SK-N-SH treated with all-trans-retinoic acid at 6 μM for 48 hours (cell line): ENCODE measurements around the gene FAM177A1.

ENCODE experiments used
- ATAC-seq: fragments of 200-7000 bp; cut with Tn5 transposase; 3 replicates; pipeline ENCODE4 v1.9.1; 2020; ENCODE audit warnings: mild to moderate bottlenecking, moderate library complexity
- BACH2 ChIP-seq: fragments of 250-450 bp; sonication (Bioruptor Pico); IDR thresholded peaks from 2 replicates; pipeline ENCODE4 v1.9.0; 2021; ENCODE audit warnings: mild to moderate bottlenecking, borderline replicate concordance
- CREB5 ChIP-seq: fragments of 250-450 bp; sonication (Bioruptor Pico); IDR thresholded peaks from 2 replicates; pipeline ENCODE4 v1.5.1; 2020; ENCODE audit warnings: low read depth, mild to moderate bottlenecking, moderate library complexity
- CSDC2 ChIP-seq: fragments of 250-450 bp; sonication (Bioruptor Pico); IDR thresholded peaks from 2 replicates; pipeline ENCODE4 v1.5.0; 2020; ENCODE audit warnings: mild to moderate bottlenecking, moderate library complexity
- ESRRG ChIP-seq: fragments of 250-450 bp; sonication (Bioruptor Pico); IDR thresholded peaks from 2 replicates; pipeline ENCODE4 v1.6.1; 2021; ENCODE audit warnings: mild to moderate bottlenecking
- GLIS3 ChIP-seq: fragments of 250-450 bp; sonication (Bioruptor Pico); IDR thresholded peaks from 2 replicates; pipeline ENCODE4 v1.5.0; 2020; ENCODE audit warnings: mild to moderate bottlenecking, moderate library complexity
- ISL1 ChIP-seq: fragments of 250-450 bp; sonication (Bioruptor Pico); IDR thresholded peaks from 2 replicates; pipeline ENCODE4 v2.1.2; 2022; ENCODE audit warnings: mild to moderate bottlenecking, moderate library complexity
- OSR1 ChIP-seq: fragments of 250-450 bp; sonication (Bioruptor Pico); IDR thresholded peaks from 2 replicates; pipeline ENCODE4 v1.8.0; 2022; ENCODE audit warnings: moderate library complexity, mild to moderate bottlenecking, inconsistent platforms
- PPARA ChIP-seq: fragments of 250-450 bp; sonication (Bioruptor Pico); IDR thresholded peaks from 2 replicates; pipeline ENCODE4 v1.5.0; 2020; ENCODE audit warnings: mild to moderate bottlenecking, borderline replicate concordance
- RARB ChIP-seq: fragments of 250-450 bp; sonication (Bioruptor Pico); IDR thresholded peaks from 2 replicates; pipeline ENCODE4 v1.8.0; 2021; ENCODE audit warnings: mild to moderate bottlenecking, moderate library complexity
- SNAI2 ChIP-seq: fragments of 250-450 bp; sonication (Bioruptor Pico); IDR thresholded peaks from 2 replicates; pipeline ENCODE4 v1.5.0; 2020; ENCODE audit warnings: mild to moderate bottlenecking, moderate library complexity
- TCF4 ChIP-seq: fragments of 250-450 bp; sonication (Bioruptor Pico); IDR thresholded peaks from 2 replicates; pipeline ENCODE4 v1.8.0; 2021; ENCODE audit warnings: mild to moderate bottlenecking, moderate library complexity, borderline replicate concordance
- TOX ChIP-seq: fragments of 250-450 bp; sonication (Bioruptor Pico); IDR thresholded peaks from 2 replicates; pipeline ENCODE4 v1.8.0; 2021; ENCODE audit warnings: mild to moderate bottlenecking, moderate library complexity, borderline replicate concordance
- ZC3H10 ChIP-seq: fragments of 250-450 bp; sonication (Bioruptor Pico); IDR thresholded peaks from 2 replicates; pipeline ENCODE4 v1.5.1; 2021; ENCODE audit warnings: mild to moderate bottlenecking, moderate library complexity
- ZFP3 ChIP-seq: fragments of 250-450 bp; sonication (Bioruptor Pico); IDR thresholded peaks from 2 replicates; pipeline ENCODE4 v1.5.0; 2020; ENCODE audit warnings: mild to moderate bottlenecking, moderate library complexity
- ZFP30 ChIP-seq: fragments of 450-650 bp; formaldehyde crosslinking; IDR thresholded peaks from 2 replicates; pipeline ENCODE4 v1.5.0; 2022; ENCODE audit warnings: mild to moderate bottlenecking, moderate library complexity
- ZNF565 ChIP-seq: fragments of 450-650 bp; formaldehyde crosslinking; conservative IDR thresholded peaks from 2 replicates; pipeline ENCODE4 v1.5.0; 2020; ENCODE audit warnings: low read depth, mild to moderate bottlenecking, moderate library complexity
- ZNF70 ChIP-seq: fragments of 450-650 bp; formaldehyde crosslinking; IDR thresholded peaks from 2 replicates; pipeline ENCODE4 v1.5.0; 2020; ENCODE audit warnings: mild to moderate bottlenecking, moderate library complexity
- ZNF8 ChIP-seq: fragments of 450-650 bp; formaldehyde crosslinking; IDR thresholded peaks from 2 replicates; pipeline ENCODE4 v1.5.0; 2020; ENCODE audit warnings: mild to moderate bottlenecking, moderate library complexity
- TF ChIP-seq, protein P1 (sequence below): fragments of 250-450 bp; sonication (Bioruptor Pico); IDR thresholded peaks from 2 replicates; pipeline ENCODE4 v1.5.0; 2020; ENCODE audit warnings: mild to moderate bottlenecking, moderate library complexity
- TF ChIP-seq, protein P2 (sequence below): fragments of 250-450 bp; sonication (Bioruptor Pico); IDR thresholded peaks from 2 replicates; pipeline ENCODE4 v1.5.1; 2021; ENCODE audit warnings: mild to moderate bottlenecking, moderate library complexity
- TF ChIP-seq, protein P3 (sequence below): fragments of 250-450 bp; sonication (Bioruptor Pico); IDR thresholded peaks from 2 replicates; pipeline ENCODE4 v1.8.0; 2021; ENCODE audit warnings: low read depth, mild to moderate bottlenecking, moderate library complexity, borderline replicate concordance

FAM177A1 gene

DNA sequence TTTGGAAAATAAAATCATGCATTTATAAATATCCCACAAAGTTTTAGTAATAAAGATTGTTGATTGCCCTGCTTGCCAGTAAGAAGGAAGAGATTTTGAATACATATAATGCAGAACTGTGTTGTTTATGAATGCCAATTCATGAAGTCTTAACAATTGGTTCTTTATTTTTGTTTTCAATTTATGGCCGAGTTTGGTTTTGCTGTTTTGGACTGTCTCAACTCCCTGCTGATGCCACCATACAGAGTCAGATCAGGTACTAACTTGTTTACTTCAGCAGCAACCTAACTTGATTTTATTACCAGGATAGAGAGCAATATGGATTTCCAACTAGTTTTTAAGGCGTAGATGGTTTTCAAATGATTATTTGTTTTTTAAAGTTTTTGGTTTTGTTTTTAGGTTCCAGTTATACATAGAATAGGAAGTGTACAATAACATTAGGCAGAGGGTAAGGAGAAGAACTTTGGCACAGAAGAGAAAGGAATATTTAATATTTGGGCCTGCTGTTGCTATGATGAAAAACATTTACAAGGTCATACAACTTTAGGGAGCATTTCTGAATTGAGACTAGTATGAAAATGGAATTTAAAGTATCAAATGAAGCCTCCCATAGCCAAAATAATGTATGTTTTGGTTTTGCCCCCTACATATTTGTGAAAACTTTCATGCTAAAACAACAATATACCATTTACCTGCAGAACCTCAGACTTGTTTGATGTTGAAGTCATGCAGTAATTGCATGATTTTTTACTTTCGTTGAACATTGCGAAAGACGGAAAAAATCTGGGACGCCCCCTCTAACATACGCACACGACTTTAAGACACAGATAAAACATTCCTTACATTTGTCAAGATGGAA, 904 bp upstream of the FAM177A1 start:
- 0 out of 3 replicates have a peak, but pooled peaks have one; percentile 1 for ATAC-seq
- TF ChIP-seq ESRRG (CRISPR knock-in tag) (no peak), SNAI2 (CRISPR knock-in tag) (no peak), RARB (CRISPR knock-in tag) (no peak), CSDC2 (CRISPR knock-in tag) (no peak), TCF4 (CRISPR knock-in tag) (no peak), ZC3H10 (CRISPR knock-in tag) (no peak), ZNF565 (no peak), OSR1 (CRISPR knock-in tag) (no peak), ZNF70 (CRISPR knock-in tag) (no peak), ZNF8 (CRISPR knock-in tag) (no peak), ISL1 (CRISPR knock-in tag) (no peak), CREB5 (CRISPR knock-in tag) (no peak), ZFP3 (CRISPR knock-in tag) (no peak), GLIS3 (CRISPR knock-in tag) (no peak), BACH2 (CRISPR knock-in tag) (no peak)
- TF ChIP-seq, protein P1, sequence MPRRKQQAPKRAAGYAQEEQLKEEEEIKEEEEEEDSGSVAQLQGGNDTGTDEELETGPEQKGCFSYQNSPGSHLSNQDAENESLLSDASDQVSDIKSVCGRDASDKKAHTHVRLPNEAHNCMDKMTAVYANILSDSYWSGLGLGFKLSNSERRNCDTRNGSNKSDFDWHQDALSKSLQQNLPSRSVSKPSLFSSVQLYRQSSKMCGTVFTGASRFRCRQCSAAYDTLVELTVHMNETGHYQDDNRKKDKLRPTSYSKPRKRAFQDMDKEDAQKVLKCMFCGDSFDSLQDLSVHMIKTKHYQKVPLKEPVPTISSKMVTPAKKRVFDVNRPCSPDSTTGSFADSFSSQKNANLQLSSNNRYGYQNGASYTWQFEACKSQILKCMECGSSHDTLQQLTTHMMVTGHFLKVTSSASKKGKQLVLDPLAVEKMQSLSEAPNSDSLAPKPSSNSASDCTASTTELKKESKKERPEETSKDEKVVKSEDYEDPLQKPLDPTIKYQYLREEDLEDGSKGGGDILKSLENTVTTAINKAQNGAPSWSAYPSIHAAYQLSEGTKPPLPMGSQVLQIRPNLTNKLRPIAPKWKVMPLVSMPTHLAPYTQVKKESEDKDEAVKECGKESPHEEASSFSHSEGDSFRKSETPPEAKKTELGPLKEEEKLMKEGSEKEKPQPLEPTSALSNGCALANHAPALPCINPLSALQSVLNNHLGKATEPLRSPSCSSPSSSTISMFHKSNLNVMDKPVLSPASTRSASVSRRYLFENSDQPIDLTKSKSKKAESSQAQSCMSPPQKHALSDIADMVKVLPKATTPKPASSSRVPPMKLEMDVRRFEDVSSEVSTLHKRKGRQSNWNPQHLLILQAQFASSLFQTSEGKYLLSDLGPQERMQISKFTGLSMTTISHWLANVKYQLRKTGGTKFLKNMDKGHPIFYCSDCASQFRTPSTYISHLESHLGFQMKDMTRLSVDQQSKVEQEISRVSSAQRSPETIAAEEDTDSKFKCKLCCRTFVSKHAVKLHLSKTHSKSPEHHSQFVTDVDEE (CRISPR knock-in tag) = no peak
- TF ChIP-seq, protein P2, sequence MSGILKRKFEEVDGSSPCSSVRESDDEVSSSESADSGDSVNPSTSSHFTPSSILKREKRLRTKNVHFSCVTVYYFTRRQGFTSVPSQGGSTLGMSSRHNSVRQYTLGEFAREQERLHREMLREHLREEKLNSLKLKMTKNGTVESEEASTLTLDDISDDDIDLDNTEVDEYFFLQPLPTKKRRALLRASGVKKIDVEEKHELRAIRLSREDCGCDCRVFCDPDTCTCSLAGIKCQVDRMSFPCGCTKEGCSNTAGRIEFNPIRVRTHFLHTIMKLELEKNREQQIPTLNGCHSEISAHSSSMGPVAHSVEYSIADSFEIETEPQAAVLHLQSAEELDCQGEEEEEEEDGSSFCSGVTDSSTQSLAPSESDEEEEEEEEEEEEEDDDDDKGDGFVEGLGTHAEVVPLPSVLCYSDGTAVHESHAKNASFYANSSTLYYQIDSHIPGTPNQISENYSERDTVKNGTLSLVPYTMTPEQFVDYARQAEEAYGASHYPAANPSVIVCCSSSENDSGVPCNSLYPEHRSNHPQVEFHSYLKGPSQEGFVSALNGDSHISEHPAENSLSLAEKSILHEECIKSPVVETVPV (CRISPR knock-in tag) = no peak

DNA sequence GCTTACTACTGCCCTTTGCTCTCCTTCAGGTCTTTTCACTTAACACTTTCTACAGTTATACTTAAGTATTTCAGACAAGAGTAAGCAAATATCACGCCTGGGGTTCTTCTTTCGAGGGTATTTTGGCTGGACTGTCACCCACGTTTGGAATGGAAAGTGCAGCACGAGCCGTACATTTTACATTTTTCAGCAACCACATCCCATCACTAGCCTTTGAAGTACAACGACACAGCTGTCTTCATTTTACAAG, 349 bp upstream of the FAM177A1 start:
- TF ChIP-seq ZFP3 (CRISPR knock-in tag) = no peak
- TF ChIP-seq ESRRG (CRISPR knock-in tag) = no peak
- TF ChIP-seq ZC3H10 (CRISPR knock-in tag) = no peak
- no peak for TF ChIP-seq SNAI2 (CRISPR knock-in tag)
- no peak for TF ChIP-seq ZFP30 (CRISPR knock-in tag)
- no peak for TF ChIP-seq TCF4 (CRISPR knock-in tag)
- no peak for TF ChIP-seq OSR1 (CRISPR knock-in tag)
- TF ChIP-seq, all 23 proteins: peak for 0
- no peak for ATAC-seq

DNA sequence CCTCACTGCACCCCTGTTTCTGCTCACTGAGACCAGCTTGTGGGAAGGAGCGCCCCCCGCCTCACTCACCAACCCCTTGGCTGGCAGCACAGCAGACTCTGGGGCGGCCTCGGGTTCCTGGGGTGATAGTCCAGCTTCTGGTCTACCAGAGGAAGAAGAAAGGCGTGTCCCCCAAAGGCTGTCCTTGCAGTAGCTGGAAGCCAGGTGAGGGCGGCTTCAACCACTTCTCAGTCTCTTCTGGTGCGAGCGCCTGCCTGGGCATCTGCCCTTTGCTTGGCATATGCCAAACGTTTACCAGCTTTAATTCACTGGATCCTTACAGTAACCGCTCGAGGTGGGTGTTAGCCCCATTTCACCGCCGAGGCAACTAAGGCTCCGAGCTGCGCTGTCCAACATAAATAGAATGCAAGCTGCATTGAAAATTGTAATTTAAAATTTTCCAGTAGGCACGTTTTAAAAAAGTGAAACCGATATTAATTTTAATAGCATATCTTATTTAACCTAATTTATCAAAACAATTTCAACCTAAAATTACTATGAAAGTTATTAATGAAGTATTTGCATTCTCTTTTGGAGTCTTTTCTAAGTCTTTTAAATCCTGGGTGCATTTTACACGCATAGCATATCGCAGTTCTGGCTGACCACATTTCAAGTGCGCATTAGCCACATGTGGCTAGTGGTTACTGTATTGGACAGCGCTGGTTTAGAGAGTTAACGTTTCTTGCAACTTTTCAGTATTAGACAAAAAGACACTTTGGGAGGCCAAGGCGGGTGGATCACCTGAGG, 872 bp downstream of the FAM177A1 start:
- peak; percentile 57 for ATAC-seq
- TF ChIP-seq TCF4 (CRISPR knock-in tag) (no peak), ZNF8 (CRISPR knock-in tag) (no peak), OSR1 (CRISPR knock-in tag) (no peak), ESRRG (CRISPR knock-in tag) (no peak), CSDC2 (CRISPR knock-in tag) (no peak), ZNF70 (CRISPR knock-in tag) (no peak), PPARA (no peak)
- TF ChIP-seq, protein P2 (CRISPR knock-in tag) = no peak

GRCh38 chr14:35047976-35048513, 2.0 kb downstream of the FAM177A1 start:
- no peak for TF ChIP-seq CREB5 (CRISPR knock-in tag)
- TF ChIP-seq ZFP3 (CRISPR knock-in tag) = no peak
- TF ChIP-seq OSR1 (CRISPR knock-in tag) = no peak
- TF ChIP-seq ESRRG (CRISPR knock-in tag) = no peak
- TF ChIP-seq SNAI2 (CRISPR knock-in tag) = no peak
- TF ChIP-seq ZFP30 (CRISPR knock-in tag) = no peak
- TF ChIP-seq TOX (CRISPR knock-in tag) = no peak
- TF ChIP-seq ISL1 (CRISPR knock-in tag) = no peak
- TF ChIP-seq BACH2 (CRISPR knock-in tag) = no peak
- TF ChIP-seq, protein P3, sequence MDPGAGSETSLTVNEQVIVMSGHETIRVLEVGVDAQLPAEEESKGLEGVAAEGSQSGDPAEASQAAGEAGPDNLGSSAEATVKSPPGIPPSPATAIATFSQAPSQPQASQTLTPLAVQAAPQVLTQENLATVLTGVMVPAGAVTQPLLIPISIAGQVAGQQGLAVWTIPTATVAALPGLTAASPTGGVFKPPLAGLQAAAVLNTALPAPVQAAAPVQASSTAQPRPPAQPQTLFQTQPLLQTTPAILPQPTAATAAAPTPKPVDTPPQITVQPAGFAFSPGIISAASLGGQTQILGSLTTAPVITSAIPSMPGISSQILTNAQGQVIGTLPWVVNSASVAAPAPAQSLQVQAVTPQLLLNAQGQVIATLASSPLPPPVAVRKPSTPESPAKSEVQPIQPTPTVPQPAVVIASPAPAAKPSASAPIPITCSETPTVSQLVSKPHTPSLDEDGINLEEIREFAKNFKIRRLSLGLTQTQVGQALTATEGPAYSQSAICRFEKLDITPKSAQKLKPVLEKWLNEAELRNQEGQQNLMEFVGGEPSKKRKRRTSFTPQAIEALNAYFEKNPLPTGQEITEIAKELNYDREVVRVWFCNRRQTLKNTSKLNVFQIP (CRISPR knock-in tag) = no peak
- no peak for TF ChIP-seq TCF4 (CRISPR knock-in tag)
- no peak for TF ChIP-seq ZNF8 (CRISPR knock-in tag)
- TF ChIP-seq PPARA = no peak
- no peak for ATAC-seq
